CD4-positive, alpha-beta memory T cell (primary cell): Measurements from ENCODE around the gene SMAD9. TPM values are rescaled to one million over a fixed set of nuclear protein-coding genes. Genes with fewer than 3 reads are reported as not detected.

Experiments
- CTCF ChIA-PET: fragments of 350-600 bp; sonication (Branson Sonifier 250); formaldehyde crosslinking; loops from one replicate; lab custom pipeline; 2021; ENCODE audit warnings: inconsistent platforms; ENCODE audit not compliant: partially characterized antibody; lab: Charles Lee
- POLR2A ChIA-PET: fragments of 350-600 bp; sonication (Branson Sonifier 250); formaldehyde crosslinking; loops from one replicate; lab custom pipeline; 2021; ENCODE audit not compliant: partially characterized antibody; lab: Charles Lee
- DNase-seq, 5 donors: peaks; one replicate each; pipeline versions ENCODE4 v3.0.0 to v3.0.0-alpha.2; 2020 to 2022; ENCODE audit warnings: mixed read lengths in 1 of 5
- H3K27ac ChIP-seq: one replicate; pipeline ENCODE4 v1.7.0; 2013; ENCODE audit warnings: low read depth, low read length
- H3K27me3 ChIP-seq: 2 replicates; pipeline ENCODE4 v1.7.0; 2013; ENCODE audit warnings: mild to moderate bottlenecking, low read length, moderate library complexity; ENCODE audit not compliant: insufficient read depth
- H3K36me3 ChIP-seq: 2 replicates; pipeline ENCODE4 v1.7.0; 2013; ENCODE audit warnings: mild to moderate bottlenecking, low read length, moderate library complexity; ENCODE audit not compliant: insufficient read depth
- H3K4me1 ChIP-seq: 2 replicates; pipeline ENCODE4 v1.7.0; 2013; ENCODE audit warnings: mild to moderate bottlenecking, low read length, moderate library complexity; ENCODE audit not compliant: insufficient read depth
- H3K4me3 ChIP-seq, 2 donors: one replicate each; pipeline ENCODE4 v1.7.0; 2013; ENCODE audit warnings: low read length in 2 of 2, mild to moderate bottlenecking in 1 of 2
- H3K9me3 ChIP-seq, 2 donors: one replicate each; pipeline ENCODE4 v1.7.0; 2013; ENCODE audit warnings: low read length in 2 of 2, control low read depth in 1 of 2; ENCODE audit not compliant: control insufficient read depth in 1 of 2
- H3K27ac Mint-ChIP-seq, 7 donors: one replicate each; pipeline ENCODE4 v1.8.0; 2020 to 2021; ENCODE audit warnings: mixed read lengths in 7 of 7, mild to moderate bottlenecking in 6 of 7, inconsistent platforms in 3 of 7, moderate library complexity in 3 of 7
- H3K27me3 Mint-ChIP-seq, 2 donors: one replicate each; pipeline ENCODE4 v1.8.0; 2020 to 2021; ENCODE audit warnings: mixed read lengths in 2 of 2
- H3K36me3 Mint-ChIP-seq, 2 donors: one replicate each; pipeline ENCODE4 v1.8.0; 2020 to 2021; ENCODE audit warnings: mixed read lengths in 2 of 2, inconsistent platforms in 1 of 2, mild to moderate bottlenecking in 1 of 2
- H3K4me1 Mint-ChIP-seq, 4 donors: one replicate each; pipeline ENCODE4 v1.8.0; 2020 to 2021; ENCODE audit warnings: mixed read lengths in 4 of 4, mild to moderate bottlenecking in 1 of 4
- H3K4me3 Mint-ChIP-seq, 8 donors: one replicate each; pipeline ENCODE4 v1.8.0; 2020 to 2021; ENCODE audit warnings: mixed read lengths in 8 of 8, mild to moderate bottlenecking in 7 of 8, moderate library complexity in 6 of 8, inconsistent platforms in 3 of 8
- H3K9me3 Mint-ChIP-seq, 8 donors: one replicate each; pipeline ENCODE4 v1.8.0; 2020 to 2021; ENCODE audit warnings: mixed read lengths in 8 of 8, mild to moderate bottlenecking in 5 of 8, inconsistent platforms in 3 of 8, moderate library complexity in 1 of 8
- intact Hi-C: fragments of 100-400 bp; cut with micrococcal nuclease; formaldehyde crosslinking; loops from one replicate; pipeline ENCODE4 v1.15.1; 2023
- polyA plus RNA-seq, 2 donors: library from polyadenylated mRNA; unstranded; fragments of 300-500 nt; fragmentation: Illumina TruSeq; gene quantifications; one replicate each; pipeline ENCODE4 v1.2.3, GENCODE V29; 2021
- total RNA-seq, 2 experiments: library from RNA; stranded (reverse); gene quantifications; one replicate each; pipeline ENCODE4 v1.2.3, GENCODE V29; 2021

Gene SMAD9
- total and polyA plus RNA-seq, 4 experiments from 2014 or later, result 0.10 TPM; not detected in 3

GRCh38 chr13:36882829-36883390, 37.1 kb downstream of the SMAD9 start:
- peaks cover 19 to 20% of the 10 kb centered on the region in 2 donors for H3K27me3 Mint-ChIP-seq
- no peaks in the 10 kb centered on the region for H3K36me3 ChIP-seq
- ChIA-PET POLR2A (no interaction called here), CTCF (no interaction called here)
- H3K27ac Mint-ChIP-seq, result no peak overlapping the region
- no peaks in the 10 kb centered on the region for H3K9me3 ChIP-seq
- no peak overlapping the region for H3K4me3 ChIP-seq
- intact Hi-C loops, result no loop called here
- H3K36me3 Mint-ChIP-seq, result no peaks in the 10 kb centered on the region
- peaks cover 0 to 2% (median 0%) of the 10 kb centered on the region in 8 donors for H3K9me3 Mint-ChIP-seq
- H3K4me1 ChIP-seq, result no peaks in the 10 kb centered on the region
- no peak overlapping the region for H3K4me3 Mint-ChIP-seq
- H3K27me3 ChIP-seq, result no peaks in the 10 kb centered on the region
- no peaks in the 10 kb centered on the region for H3K4me1 Mint-ChIP-seq
- no peak for DNase-seq
- H3K27ac ChIP-seq, result no peak overlapping the region

GRCh38 chr13:36880961-36881360, 39.1 kb downstream of the SMAD9 start:
- no peaks in the 10 kb centered on the region for H3K9me3 ChIP-seq
- Mint-ChIP-seq H3K27me3 (peaks cover 9 to 12% of the 10 kb centered on the region in 2 donors), H3K36me3 (no peaks in the 10 kb centered on the region), H3K9me3 (peaks cover 0 to 5% (median 0%) of the 10 kb centered on the region in 8 donors), H3K27ac (no peak overlapping the region), H3K4me3 (no peak overlapping the region), H3K4me1 (no peaks in the 10 kb centered on the region)
- CTCF ChIA-PET, result interaction anchor here (0.8 kb wide), 1 partner anchor 10 kb away, joined by 3 read pairs; no protein-coding TSS in a partner anchor
- H3K36me3 ChIP-seq, result no peaks in the 10 kb centered on the region
- no peak for DNase-seq
- no peak overlapping the region for H3K4me3 ChIP-seq
- POLR2A ChIA-PET, result no interaction called here
- no peaks in the 10 kb centered on the region for H3K27me3 ChIP-seq
- no peaks in the 10 kb centered on the region for H3K4me1 ChIP-seq
- H3K27ac ChIP-seq, result no peak overlapping the region
- intact Hi-C loops, result no loop called here

DNA sequence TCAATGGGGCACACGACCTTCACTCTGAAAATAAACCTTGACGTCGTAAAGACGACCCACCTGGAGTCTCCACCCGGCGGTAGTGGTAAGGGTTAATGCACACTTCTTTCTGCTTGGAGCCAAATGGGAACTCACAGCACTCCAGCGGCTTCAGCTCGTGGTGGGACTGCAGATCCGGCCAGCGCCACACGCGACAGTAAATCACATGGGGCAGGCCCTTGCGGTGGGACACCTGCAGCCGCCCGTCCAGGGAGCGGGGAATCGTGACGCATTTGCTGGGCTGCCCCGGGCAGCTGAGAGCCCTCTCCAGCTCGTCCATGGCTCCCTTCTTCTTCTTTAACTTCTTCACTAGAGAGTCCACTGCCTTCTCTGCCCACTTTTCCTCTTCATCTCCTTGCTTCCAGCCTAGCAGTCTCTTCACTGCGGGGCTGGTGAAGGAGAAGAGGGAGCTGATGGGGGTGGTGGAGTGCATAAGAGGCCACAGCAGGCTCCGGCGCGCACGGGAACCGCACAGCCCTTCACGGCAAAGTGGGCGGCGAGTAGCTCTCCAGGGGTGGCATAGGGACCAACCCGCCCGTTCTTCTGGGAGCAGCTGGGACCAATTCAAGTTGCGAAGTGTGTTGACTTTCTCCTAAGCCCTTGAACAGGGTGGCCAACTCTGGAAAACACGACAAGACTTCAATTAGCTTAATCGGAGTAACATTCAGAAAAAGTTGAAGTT, 40.7 kb downstream of the SMAD9 start:
- Histone ChIP-seq H3K9me3 (no peaks in the 10 kb centered on the region), H3K36me3 (no peaks in the 10 kb centered on the region), H3K27ac (no peak overlapping the region), H3K4me3 (no peak overlapping the region), H3K27me3 (no peaks in the 10 kb centered on the region), H3K4me1 (no peaks in the 10 kb centered on the region)
- H3K9me3 Mint-ChIP-seq, result peaks cover 0 to 5% (median 0%) of the 10 kb centered on the region in 8 donors
- H3K36me3 Mint-ChIP-seq, result no peaks in the 10 kb centered on the region
- DNase-seq, result no peak
- no peak overlapping the region for H3K27ac Mint-ChIP-seq
- H3K4me1 Mint-ChIP-seq, result no peaks in the 10 kb centered on the region
- H3K27me3 Mint-ChIP-seq, result peaks cover 3 to 5% of the 10 kb centered on the region in 2 donors
- intact Hi-C loops, result no loop called here
- CTCF ChIA-PET, result interaction anchor here (0.6 to 0.7 kb wide), 2 partner anchors 59 to 533 kb away, joined by 3 read pairs; no protein-coding TSS in a partner anchor
- POLR2A ChIA-PET, result no interaction called here
- no peak overlapping the region for H3K4me3 Mint-ChIP-seq

GRCh38 chr13:36875961-36876360, 44.1 kb downstream of the SMAD9 start:
- Histone ChIP-seq H3K27me3 (no peaks in the 10 kb centered on the region), H3K4me1 (no peaks in the 10 kb centered on the region), H3K36me3 (no peaks in the 10 kb centered on the region), H3K27ac (no peak overlapping the region), H3K4me3 (no peak overlapping the region), H3K9me3 (no peaks in the 10 kb centered on the region)
- Mint-ChIP-seq H3K4me3 (no peak overlapping the region), H3K36me3 (no peaks in the 10 kb centered on the region), H3K4me1 (no peaks in the 10 kb centered on the region), H3K9me3 (peaks cover 0 to 5% (median 0%) of the 10 kb centered on the region in 8 donors), H3K27ac (no peak overlapping the region), H3K27me3 (peaks cover 11 to 12% of the 10 kb centered on the region in 2 donors)
- intact Hi-C loops, result no loop called here
- POLR2A ChIA-PET, result no interaction called here
- CTCF ChIA-PET, result no interaction called here
- no peak for DNase-seq

GRCh38 chr13:36875431-36875830, 44.6 kb downstream of the SMAD9 start:
- Histone ChIP-seq H3K27me3 (no peaks in the 10 kb centered on the region), H3K9me3 (no peaks in the 10 kb centered on the region), H3K27ac (no peak overlapping the region), H3K36me3 (no peaks in the 10 kb centered on the region), H3K4me3 (no peak overlapping the region), H3K4me1 (no peaks in the 10 kb centered on the region)
- H3K27ac Mint-ChIP-seq, result no peak overlapping the region
- H3K4me1 Mint-ChIP-seq, result no peaks in the 10 kb centered on the region
- peaks cover 11 to 12% of the 10 kb centered on the region in 2 donors for H3K27me3 Mint-ChIP-seq
- H3K36me3 Mint-ChIP-seq, result no peaks in the 10 kb centered on the region
- peaks cover 0 to 5% (median 0%) of the 10 kb centered on the region in 8 donors for H3K9me3 Mint-ChIP-seq
- intact Hi-C loops, result no loop called here
- no peak overlapping the region for H3K4me3 Mint-ChIP-seq
- CTCF ChIA-PET, result no interaction called here
- no peak for DNase-seq
- POLR2A ChIA-PET, result no interaction called here

DNA sequence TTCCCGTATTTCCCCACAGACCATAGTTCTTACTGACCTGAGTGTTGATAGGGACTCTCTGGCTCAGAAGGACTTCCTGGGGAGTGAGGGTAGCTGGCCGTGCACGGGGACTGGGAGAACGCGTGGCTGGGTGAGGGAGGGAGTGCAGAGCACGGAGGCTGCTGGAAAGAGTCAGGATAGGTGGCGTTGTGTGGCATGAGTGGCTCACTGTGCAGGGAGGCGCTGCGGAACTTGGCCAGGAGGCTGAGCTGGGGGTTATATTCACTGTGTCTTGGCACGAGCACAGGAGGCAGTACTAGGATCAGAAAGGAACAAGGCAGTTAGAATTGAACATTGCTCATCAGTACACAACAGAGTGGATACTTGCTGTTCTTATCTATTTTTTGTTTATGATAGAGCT, 47.4 kb downstream of the SMAD9 start:
- H3K4me1 ChIP-seq, result no peaks in the 10 kb centered on the region
- H3K36me3 ChIP-seq, result no peaks in the 10 kb centered on the region
- peaks cover 0 to 3% (median 0%) of the 10 kb centered on the region in 8 donors for H3K9me3 Mint-ChIP-seq
- ChIA-PET POLR2A (no interaction called here), CTCF (no interaction called here)
- DNase-seq, result no peak
- H3K27me3 ChIP-seq, result no peaks in the 10 kb centered on the region
- peaks cover 8 to 17% of the 10 kb centered on the region in 2 donors for H3K27me3 Mint-ChIP-seq
- no peaks in the 10 kb centered on the region for H3K36me3 Mint-ChIP-seq
- intact Hi-C loops, result no loop called here
- H3K4me3 Mint-ChIP-seq, result no peak overlapping the region
- no peaks in the 10 kb centered on the region for H3K9me3 ChIP-seq
- H3K4me3 ChIP-seq, result no peak overlapping the region
- H3K4me1 Mint-ChIP-seq, result no peaks in the 10 kb centered on the region
- H3K27ac Mint-ChIP-seq, result no peak overlapping the region
- H3K27ac ChIP-seq, result no peak overlapping the region

- no peaks in the 10 kb centered on the region for H3K36me3 Mint-ChIP-seq
- H3K4me3 Mint-ChIP-seq, result no peak overlapping the region
- intact Hi-C loops, result no loop called here
- ChIA-PET CTCF (interaction anchor here (2.1 kb wide), 1 partner anchor 12 kb away, joined by 7 read pairs; no protein-coding TSS in a partner anchor), POLR2A (no interaction called here)
- no peaks in the 10 kb centered on the region for H3K4me1 ChIP-seq
- H3K9me3 Mint-ChIP-seq, result no peaks in the 10 kb centered on the region
- DNase-seq, result no peak
- H3K27ac Mint-ChIP-seq, result no peak overlapping the region
- no peak overlapping the region for H3K27ac ChIP-seq
- H3K27me3 ChIP-seq, result no peaks in the 10 kb centered on the region
- H3K4me1 Mint-ChIP-seq, result no peaks in the 10 kb centered on the region
- no peaks in the 10 kb centered on the region for H3K36me3 ChIP-seq
- peaks cover 18 to 32% of the 10 kb centered on the region in 2 donors for H3K27me3 Mint-ChIP-seq
- H3K4me3 ChIP-seq, result no peak overlapping the region
- no peaks in the 10 kb centered on the region for H3K9me3 ChIP-seq
These were observed 49.9 kb downstream of the SMAD9 start for GRCh38 chr13:36870050-36870692.
